GM10266 (cell line): ENCODE measurements around the gene THRB.

ENCODE experiments used
- DNase-seq: peaks from one replicate; pipeline ENCODE4 v3.0.0; 2012; ENCODE audit errors: extremely low spot score
- TF ChIP-seq, protein P1 (sequence below): IDR thresholded peaks from 2 replicates; pipeline ENCODE4 v1.5.1; 2012; ENCODE audit warnings: mild to moderate bottlenecking, low read depth; ENCODE audit not compliant: control insufficient read depth, insufficient read depth; ENCODE audit errors: missing control alignments

THRB gene

DNA sequence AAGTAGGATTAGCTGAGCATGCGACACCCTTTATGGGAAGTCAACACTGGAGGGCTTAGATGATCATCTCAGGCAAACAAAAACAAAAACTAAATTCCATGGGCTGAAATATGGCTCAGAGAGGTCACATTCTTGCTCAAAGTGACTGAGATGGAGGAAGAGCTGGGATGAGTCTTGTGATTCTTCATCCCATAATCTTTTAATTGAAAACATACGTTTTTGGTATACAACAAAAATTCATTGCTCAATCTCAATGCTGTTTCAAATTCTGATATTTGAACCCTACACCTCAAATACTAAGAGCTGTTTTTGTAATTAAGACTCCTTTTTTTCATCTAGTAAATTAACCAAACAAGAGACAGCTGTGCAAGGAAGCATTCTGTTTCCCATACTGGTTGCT lies 292.6 kb downstream of the THRB start:
- no peak for DNase-seq
- TF ChIP-seq, protein P1, sequence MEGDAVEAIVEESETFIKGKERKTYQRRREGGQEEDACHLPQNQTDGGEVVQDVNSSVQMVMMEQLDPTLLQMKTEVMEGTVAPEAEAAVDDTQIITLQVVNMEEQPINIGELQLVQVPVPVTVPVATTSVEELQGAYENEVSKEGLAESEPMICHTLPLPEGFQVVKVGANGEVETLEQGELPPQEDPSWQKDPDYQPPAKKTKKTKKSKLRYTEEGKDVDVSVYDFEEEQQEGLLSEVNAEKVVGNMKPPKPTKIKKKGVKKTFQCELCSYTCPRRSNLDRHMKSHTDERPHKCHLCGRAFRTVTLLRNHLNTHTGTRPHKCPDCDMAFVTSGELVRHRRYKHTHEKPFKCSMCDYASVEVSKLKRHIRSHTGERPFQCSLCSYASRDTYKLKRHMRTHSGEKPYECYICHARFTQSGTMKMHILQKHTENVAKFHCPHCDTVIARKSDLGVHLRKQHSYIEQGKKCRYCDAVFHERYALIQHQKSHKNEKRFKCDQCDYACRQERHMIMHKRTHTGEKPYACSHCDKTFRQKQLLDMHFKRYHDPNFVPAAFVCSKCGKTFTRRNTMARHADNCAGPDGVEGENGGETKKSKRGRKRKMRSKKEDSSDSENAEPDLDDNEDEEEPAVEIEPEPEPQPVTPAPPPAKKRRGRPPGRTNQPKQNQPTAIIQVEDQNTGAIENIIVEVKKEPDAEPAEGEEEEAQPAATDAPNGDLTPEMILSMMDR = no peak

DNA sequence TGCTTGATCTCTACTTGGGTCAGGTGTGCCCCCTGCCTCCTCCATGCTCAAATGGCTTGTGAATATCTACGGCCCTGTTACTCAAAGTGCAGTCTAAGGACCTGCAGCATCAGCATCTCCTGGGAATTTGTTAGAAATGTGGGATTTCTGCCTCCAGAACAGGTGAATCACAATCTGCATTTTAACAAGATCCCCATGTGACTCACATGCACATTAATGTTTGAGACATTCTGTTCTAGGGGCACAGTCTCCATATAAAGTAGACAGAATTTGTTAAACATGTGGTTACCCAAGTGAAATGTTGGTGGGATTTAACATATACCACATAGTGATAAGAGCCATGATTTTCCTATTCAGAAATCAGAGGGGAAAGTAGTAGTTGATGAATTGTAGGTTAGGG lies 293.3 kb downstream of the THRB start:
- DNase-seq = no peak
- TF ChIP-seq, protein P1 = no peak

DNA sequence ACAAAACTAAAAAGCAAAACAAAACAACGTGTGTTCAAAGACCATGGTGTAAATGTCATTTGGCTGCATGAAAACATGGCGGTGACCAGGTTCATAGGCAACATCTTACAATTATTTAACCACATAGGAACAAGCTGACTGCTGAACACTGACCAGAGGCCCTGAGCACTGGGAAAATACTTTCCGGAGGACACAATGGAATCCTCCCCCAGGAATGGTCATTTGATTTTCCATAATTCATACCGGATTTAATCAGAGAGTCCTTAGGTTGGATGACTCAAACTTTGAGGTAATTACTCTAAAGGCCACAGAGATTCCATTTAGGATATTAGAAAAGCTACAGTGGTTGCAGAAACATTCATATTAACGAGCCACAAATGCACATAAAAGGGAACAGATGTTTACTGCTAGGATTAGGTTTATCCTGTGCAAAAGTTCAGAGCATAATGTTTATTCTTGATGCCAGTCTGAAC lies 294.8 kb downstream of the THRB start:
- TF ChIP-seq, protein P1 = no peak
- DNase-seq = no peak

DNA sequence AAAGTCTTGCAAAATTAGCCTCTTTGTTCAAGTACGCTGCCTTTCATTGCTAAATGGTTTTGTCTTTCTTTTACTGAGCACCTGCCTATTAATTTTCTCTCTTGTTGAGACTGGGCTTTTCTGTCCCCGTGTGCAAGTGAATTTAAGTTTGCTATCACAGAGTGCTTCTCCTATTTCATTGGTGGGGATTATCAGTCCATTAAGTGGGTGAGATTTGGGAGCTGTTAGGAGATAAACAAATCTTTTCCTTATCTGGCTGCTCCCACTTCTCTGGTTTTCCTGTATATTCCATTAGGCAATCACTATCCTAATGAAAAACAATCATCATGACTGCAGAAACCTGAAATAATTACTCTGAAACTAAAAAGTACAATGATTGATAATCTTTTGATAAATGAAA lies 295.4 kb downstream of the THRB start:
- TF ChIP-seq, protein P1 = no peak
- DNase-seq = no peak

DNA sequence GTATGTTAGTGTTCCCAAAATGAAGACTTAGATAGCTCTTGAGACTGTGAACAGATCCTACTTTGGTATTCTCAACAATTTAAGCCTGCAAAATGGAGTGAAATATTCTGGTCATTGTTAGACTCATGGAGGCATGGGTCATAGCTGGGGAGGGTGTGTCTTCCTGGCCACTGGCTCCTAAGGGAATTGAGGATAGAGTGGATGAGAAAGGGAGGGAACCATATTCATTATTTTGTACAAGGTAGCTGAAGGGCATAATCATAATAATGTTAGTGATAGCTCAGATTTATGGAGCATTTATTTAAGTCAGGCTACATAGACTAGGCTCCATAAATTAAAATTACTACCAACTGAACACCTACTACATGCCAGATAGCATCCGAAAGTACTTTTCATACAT lies 295.9 kb downstream of the THRB start:
- TF ChIP-seq, protein P1 = no peak
- DNase-seq = no peak

DNA sequence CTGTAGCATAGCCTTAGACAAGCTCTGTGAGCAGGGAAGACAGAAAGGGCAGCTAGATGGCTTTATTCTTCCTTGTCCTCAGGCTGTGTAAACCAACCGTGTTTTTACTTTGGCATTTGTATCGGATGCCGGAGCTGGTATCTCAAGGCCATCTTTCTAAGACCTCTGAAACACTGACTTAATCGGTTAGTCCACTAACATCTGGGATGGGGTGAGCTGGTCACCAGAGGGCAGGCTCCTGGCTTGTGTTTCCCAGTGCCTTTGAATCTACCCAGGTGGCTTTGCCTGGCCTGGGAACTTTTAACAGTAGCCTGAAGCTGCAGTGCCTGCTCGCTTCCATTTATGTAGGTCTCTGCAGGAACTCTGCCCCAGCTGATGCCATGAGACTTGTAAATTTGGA lies 296.8 kb downstream of the THRB start:
- DNase-seq = no peak
- TF ChIP-seq, protein P1 = no peak

DNA sequence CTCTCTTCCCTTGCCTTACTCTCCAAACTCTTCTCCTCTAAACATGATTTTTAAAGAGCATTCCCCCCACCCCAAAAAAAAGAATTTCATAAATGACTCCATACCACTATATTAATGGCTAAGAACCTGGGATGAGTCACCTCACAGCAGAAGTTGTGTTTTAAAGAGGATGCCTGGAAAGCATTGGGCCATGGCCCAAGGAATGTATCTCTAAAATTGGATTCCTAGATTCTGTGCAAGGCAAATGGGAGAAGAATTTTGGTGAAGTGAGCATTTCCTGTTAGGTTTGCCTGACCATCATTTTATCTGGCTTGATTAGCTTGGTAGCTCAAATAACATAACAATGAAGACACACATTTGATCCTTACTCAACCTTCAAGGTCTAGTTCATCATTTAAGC lies 298.1 kb downstream of the THRB start:
- TF ChIP-seq, protein P1 = no peak
- DNase-seq = no peak
